Panc1 (cell line): ENCODE measurements around the gene BTN2A1. TPM values are rescaled to one million over a fixed set of nuclear protein-coding genes. Genes with fewer than 3 reads are reported as not detected.

Source experiments
- ATAC-seq: fragments of 200-7000 bp; cut with Tn5 transposase; 2 replicates; pipeline ENCODE4 v1.9.1; 2020; ENCODE audit warnings: mild to moderate bottlenecking, moderate library complexity
- BruUV-seq: library from RNA; stranded (reverse); fragments of 400-500 nt; replicated peaks from 2 replicates; lab custom pipeline; 2021; lab: Mats Ljungman, UMichigan
- CTCF ChIA-PET: fragments of 300-600 bp; sonication (Branson Sonifier 250); formaldehyde crosslinking; loops from one replicate; lab custom pipeline; 2022; ENCODE audit warnings: antibody characterized with exemption; lab: Charles Lee
- POLR2A ChIA-PET: fragments of 300-600 bp; sonication (Branson Sonifier 250); formaldehyde crosslinking; loops from one replicate; lab custom pipeline; 2022; ENCODE audit warnings: antibody characterized with exemption; lab: Charles Lee
- DNase-seq: peaks from one replicate; pipeline ENCODE4 v3.0.0-alpha.2; 2010; ENCODE audit warnings: low read depth, low spot score
- H3K27ac ChIP-seq: 2 replicates; pipeline ENCODE4 v1.5.1; 2011; ENCODE audit warnings: mild to moderate bottlenecking, low read length, inconsistent platforms
- H3K27me3 ChIP-seq: fragments of 200-500 bp; sonication (Bioruptor generic); 2 replicates; pipeline ENCODE4 v1.6.0; 2014; ENCODE audit warnings: low read length, inconsistent platforms; ENCODE audit not compliant: control insufficient read depth, insufficient read depth
- H3K36me3 ChIP-seq: fragments of 200-500 bp; sonication (Bioruptor generic); 2 replicates; pipeline ENCODE4 v1.5.1; 2014; ENCODE audit warnings: inconsistent platforms, mild to moderate bottlenecking, low read length, moderate library complexity; ENCODE audit not compliant: control insufficient read depth, insufficient read depth
- H3K4me1 ChIP-seq: 2 replicates; pipeline ENCODE4 v1.5.1; 2011; ENCODE audit warnings: inconsistent platforms, mild to moderate bottlenecking, low read length, moderate library complexity; ENCODE audit not compliant: control insufficient read depth, insufficient read depth
- H3K4me3 ChIP-seq, 2 experiments: 2 replicates each; pipeline ENCODE4 v1.5.1; 2011 to 2012; ENCODE audit warnings: low read depth in 2 of 2, low read length in 2 of 2, mild to moderate bottlenecking in 2 of 2, inconsistent platforms in 1 of 2, moderate library complexity in 1 of 2
- H3K9me3 ChIP-seq: fragments of 200-500 bp; sonication (Bioruptor generic); 2 replicates; pipeline ENCODE4 v1.5.1; 2014; ENCODE audit warnings: low read depth, mild to moderate bottlenecking, inconsistent platforms, low read length, moderate library complexity; ENCODE audit not compliant: control insufficient read depth, insufficient read depth
- POLR2AphosphoS5 ChIP-seq: IDR thresholded peaks from 2 replicates; pipeline ENCODE4 v1.6.1; 2012; ENCODE audit warnings: mild to moderate bottlenecking, low read depth, low read length, moderate library complexity
- SIN3A ChIP-seq: IDR thresholded peaks from 2 replicates; pipeline ENCODE4 v1.6.1; 2012; ENCODE audit warnings: low read depth, mild to moderate bottlenecking, low read length, moderate library complexity, borderline replicate concordance; ENCODE audit not compliant: insufficient read depth
- TCF7L2 ChIP-seq: IDR thresholded peaks from 2 replicates; pipeline ENCODE4 v1.6.1; 2011; ENCODE audit warnings: mild to moderate bottlenecking, low read depth, low read length, inconsistent platforms
- in situ Hi-C: cut with HindIII; loops from 2 replicates; pipeline ENCODE4 v1.10.0; 2016; ENCODE audit warnings: low sequenced_read_pairs, low pct_unique_long_range_greater_than_20kb
- intact Hi-C: fragments of 100-400 bp; cut with micrococcal nuclease; formaldehyde crosslinking; loops from one replicate; pipeline ENCODE4 v1.10.0; 2022; ENCODE audit not compliant: unreplicated experiment
- total RNA-seq: library from RNA; stranded (reverse); gene quantifications from one replicate; pipeline ENCODE4 v1.2.1, GENCODE V29; 2021; ENCODE audit not compliant: unreplicated experiment
- TF ChIP-seq, protein P1 (sequence below), 2 experiments: IDR thresholded peaks; 2 replicates each; pipeline ENCODE4 v1.6.1; 2011 to 2012; ENCODE audit warnings: low read depth in 2 of 2, control low read depth in 1 of 2, low read length in 1 of 2, mild to moderate bottlenecking in 1 of 2, moderate library complexity in 1 of 2; ENCODE audit not compliant: insufficient read depth in 1 of 2
- TF ChIP-seq, protein P2 (sequence below): fragments of 450-650 bp; IDR thresholded peaks from 2 replicates; pipeline ENCODE4 v1.5.1; 2017; ENCODE audit warnings: mild to moderate bottlenecking

BTN2A1 gene
- total RNA-seq, 1 experiment from 2014 or later: 23.0 TPM

DNA sequence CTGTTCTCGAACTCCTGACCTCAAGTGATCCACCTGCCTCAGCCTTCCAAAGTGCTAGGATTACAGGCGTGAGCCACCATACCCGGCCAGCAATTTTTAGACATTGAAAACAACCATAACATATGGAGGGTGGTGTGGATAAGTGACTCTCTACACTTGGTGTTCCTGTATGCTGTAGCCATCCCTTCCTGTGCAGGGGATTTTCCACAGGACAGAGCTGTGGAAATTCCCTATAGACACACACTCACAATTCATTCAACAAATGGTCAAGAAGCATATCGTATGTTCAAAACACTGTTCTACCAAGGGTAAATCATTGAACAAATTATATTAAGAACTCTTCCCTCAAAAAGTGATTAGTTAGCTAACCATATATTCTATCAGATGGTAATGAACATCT is 6.3 kb downstream of the BTN2A1 start:
- no peak overlapping the region for H3K4me3 ChIP-seq
- no peaks in the 10 kb centered on the region for H3K9me3 ChIP-seq
- BruUV-seq: no TSS peak
- peaks cover 10% of the 10 kb centered on the region for H3K36me3 ChIP-seq
- CTCF ChIA-PET: no interaction called here
- ATAC-seq (no peak), DNase-seq (no peak)
- intact Hi-C loops (no loop called here), in situ Hi-C loops (no loop called here)
- POLR2A ChIA-PET: interaction anchor here (0.6 kb wide), 1 partner anchor 10 kb away, joined by 9 read pairs; no protein-coding TSS in a partner anchor
- TF ChIP-seq, protein P1, sequence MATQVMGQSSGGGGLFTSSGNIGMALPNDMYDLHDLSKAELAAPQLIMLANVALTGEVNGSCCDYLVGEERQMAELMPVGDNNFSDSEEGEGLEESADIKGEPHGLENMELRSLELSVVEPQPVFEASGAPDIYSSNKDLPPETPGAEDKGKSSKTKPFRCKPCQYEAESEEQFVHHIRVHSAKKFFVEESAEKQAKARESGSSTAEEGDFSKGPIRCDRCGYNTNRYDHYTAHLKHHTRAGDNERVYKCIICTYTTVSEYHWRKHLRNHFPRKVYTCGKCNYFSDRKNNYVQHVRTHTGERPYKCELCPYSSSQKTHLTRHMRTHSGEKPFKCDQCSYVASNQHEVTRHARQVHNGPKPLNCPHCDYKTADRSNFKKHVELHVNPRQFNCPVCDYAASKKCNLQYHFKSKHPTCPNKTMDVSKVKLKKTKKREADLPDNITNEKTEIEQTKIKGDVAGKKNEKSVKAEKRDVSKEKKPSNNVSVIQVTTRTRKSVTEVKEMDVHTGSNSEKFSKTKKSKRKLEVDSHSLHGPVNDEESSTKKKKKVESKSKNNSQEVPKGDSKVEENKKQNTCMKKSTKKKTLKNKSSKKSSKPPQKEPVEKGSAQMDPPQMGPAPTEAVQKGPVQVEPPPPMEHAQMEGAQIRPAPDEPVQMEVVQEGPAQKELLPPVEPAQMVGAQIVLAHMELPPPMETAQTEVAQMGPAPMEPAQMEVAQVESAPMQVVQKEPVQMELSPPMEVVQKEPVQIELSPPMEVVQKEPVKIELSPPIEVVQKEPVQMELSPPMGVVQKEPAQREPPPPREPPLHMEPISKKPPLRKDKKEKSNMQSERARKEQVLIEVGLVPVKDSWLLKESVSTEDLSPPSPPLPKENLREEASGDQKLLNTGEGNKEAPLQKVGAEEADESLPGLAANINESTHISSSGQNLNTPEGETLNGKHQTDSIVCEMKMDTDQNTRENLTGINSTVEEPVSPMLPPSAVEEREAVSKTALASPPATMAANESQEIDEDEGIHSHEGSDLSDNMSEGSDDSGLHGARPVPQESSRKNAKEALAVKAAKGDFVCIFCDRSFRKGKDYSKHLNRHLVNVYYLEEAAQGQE (IDR thresholded peaks at IDR 0.05; ENCODE audit: insufficient read depth in 1 of 2, low read depth in 2 of 2, low read length in 1 of 2): no peak
- TF ChIP-seq, protein P2, sequence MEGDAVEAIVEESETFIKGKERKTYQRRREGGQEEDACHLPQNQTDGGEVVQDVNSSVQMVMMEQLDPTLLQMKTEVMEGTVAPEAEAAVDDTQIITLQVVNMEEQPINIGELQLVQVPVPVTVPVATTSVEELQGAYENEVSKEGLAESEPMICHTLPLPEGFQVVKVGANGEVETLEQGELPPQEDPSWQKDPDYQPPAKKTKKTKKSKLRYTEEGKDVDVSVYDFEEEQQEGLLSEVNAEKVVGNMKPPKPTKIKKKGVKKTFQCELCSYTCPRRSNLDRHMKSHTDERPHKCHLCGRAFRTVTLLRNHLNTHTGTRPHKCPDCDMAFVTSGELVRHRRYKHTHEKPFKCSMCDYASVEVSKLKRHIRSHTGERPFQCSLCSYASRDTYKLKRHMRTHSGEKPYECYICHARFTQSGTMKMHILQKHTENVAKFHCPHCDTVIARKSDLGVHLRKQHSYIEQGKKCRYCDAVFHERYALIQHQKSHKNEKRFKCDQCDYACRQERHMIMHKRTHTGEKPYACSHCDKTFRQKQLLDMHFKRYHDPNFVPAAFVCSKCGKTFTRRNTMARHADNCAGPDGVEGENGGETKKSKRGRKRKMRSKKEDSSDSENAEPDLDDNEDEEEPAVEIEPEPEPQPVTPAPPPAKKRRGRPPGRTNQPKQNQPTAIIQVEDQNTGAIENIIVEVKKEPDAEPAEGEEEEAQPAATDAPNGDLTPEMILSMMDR: no peak
- TF ChIP-seq POLR2AphosphoS5: no peak
- TF ChIP-seq SIN3A: no peak
- no peak for TF ChIP-seq TCF7L2
- no peak overlapping the region for H3K27ac ChIP-seq
- H3K4me1 ChIP-seq: no peaks in the 10 kb centered on the region
- no peaks in the 10 kb centered on the region for H3K27me3 ChIP-seq

DNA sequence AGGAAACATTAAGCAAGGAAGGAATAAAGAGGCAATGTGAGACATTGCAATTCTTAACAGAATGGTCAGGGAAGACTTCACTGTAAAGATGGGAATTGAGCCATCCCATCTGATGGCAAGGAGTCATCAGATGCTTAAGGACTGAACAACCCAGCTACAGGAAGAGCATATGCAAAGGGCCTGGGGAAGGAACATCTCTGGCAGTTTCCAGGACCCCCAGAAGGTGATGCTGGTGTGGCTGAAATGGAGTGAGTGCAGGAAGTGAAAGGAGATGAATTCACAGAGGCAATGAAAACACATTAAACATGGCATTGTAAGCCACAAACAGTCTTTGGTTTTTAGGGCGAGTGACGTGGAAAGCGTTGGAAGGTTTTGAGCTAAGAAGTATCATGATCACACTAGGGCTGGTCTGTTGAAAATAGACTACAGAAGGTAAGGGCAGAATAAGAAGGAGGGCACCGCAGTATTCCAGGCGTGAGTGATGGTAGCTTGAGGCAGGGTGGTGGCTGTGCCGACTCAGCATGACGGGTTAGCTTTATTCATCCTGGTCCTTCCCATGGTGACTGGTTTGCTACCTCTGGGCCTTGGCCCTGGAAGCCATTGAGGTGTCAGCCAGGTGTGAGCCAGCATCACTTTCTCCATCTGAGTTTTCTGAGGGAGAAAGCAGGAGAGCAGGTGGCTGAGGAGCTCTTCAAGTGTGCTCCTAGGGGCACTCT is 6.8 kb downstream of the BTN2A1 start:
- Histone ChIP-seq H3K27me3 (no peaks in the 10 kb centered on the region), H3K4me1 (no peaks in the 10 kb centered on the region), H3K36me3 (peaks cover 10% of the 10 kb centered on the region), H3K4me3 (no peak overlapping the region), H3K9me3 (no peaks in the 10 kb centered on the region), H3K27ac (no peak overlapping the region)
- in situ Hi-C loops (no loop called here), intact Hi-C loops (no loop called here)
- no peak for TF ChIP-seq SIN3A
- no peak for DNase-seq
- CTCF ChIA-PET: no interaction called here
- POLR2A ChIA-PET: interaction anchor here (0.6 kb wide), 1 partner anchor 11 kb away, joined by 9 read pairs; no protein-coding TSS in a partner anchor
- BruUV-seq: no TSS peak
- no peak for ATAC-seq

DNA sequence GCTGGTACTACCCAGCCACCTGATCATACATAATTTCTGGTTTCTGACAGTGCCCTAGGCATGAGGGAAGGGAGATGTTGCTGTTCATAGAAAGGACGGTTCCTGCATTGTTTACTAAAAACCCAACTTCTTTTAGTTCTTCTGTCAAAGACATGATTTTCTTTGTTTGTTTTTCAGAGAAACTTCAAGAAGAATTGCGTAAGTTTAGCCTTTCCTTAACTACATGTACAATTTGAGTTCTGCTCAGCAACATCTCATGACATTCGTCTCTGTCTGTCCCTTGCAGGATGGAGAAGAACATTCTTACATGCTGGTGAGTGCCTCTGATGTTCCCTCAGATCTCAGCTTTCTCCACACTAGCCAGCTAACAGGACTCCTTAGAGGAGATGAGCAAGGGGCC is 8.0 kb downstream of the BTN2A1 start:
- Histone ChIP-seq H3K27me3 (no peaks in the 10 kb centered on the region), H3K9me3 (no peaks in the 10 kb centered on the region), H3K27ac (no peak overlapping the region), H3K4me3 (no peak overlapping the region), H3K36me3 (peaks cover 10% of the 10 kb centered on the region), H3K4me1 (no peaks in the 10 kb centered on the region)
- DNase-seq: no peak
- intact Hi-C loops (no loop called here), in situ Hi-C loops (no loop called here)
- POLR2A ChIA-PET: no interaction called here
- CTCF ChIA-PET: no interaction called here
- ATAC-seq: no peak
- no TSS peak for BruUV-seq
- TF ChIP-seq, protein P1 (IDR thresholded peaks at IDR 0.05; ENCODE audit: insufficient read depth in 1 of 2, low read depth in 2 of 2, low read length in 1 of 2): no peak
- TF ChIP-seq POLR2AphosphoS5 (no peak), TCF7L2 (no peak), SIN3A (no peak)
- TF ChIP-seq, protein P2: no peak
